T-helper 2 cell treated with Interferon-gamma antibody and Interleukin-4, amounts not matched to agents 100 ng/mL and 5 ng/mL, for 36 hours (primary cell): ENCODE measurements around the gene KAZN. TPM values are rescaled to one million over a fixed set of nuclear protein-coding genes. Genes with fewer than 3 reads are reported as not detected.

ENCODE experiments used
- intact Hi-C: fragments of 100-400 bp; cut with micrococcal nuclease; formaldehyde crosslinking; loops from one replicate; pipeline ENCODE4 v1.15.1; 2023
- total RNA-seq: library from RNA; stranded (reverse); gene quantifications from 2 replicates; pipeline ENCODE4 v1.2.3, GENCODE V29; 2022

Gene KAZN
- total RNA-seq, 1 donor from 2014 or later = 0.48 TPM

GRCh38 chr1:14585728-14586127 lies 12.8 kb upstream of the KAZN start:
- intact Hi-C loops = no loop called here

GRCh38 chr1:14590411-14591180 lies 7.9 kb upstream of the KAZN start:
- intact Hi-C loops = no loop called here

GRCh38 chr1:14591600-14591999 lies 6.9 kb upstream of the KAZN start:
- intact Hi-C loops = no loop called here

- intact Hi-C loops = no loop called here
Observed at GRCh38 chr1:14592004-14592631, 6.4 kb upstream of the KAZN start.

- intact Hi-C loops = no loop called here
Observed at GRCh38 chr1:14593302-14593701, 5.2 kb upstream of the KAZN start.

- intact Hi-C loops = no loop called here
Observed at GRCh38 chr1:14594045-14594444, 4.4 kb upstream of the KAZN start.

GRCh38 chr1:14596591-14596990 lies 1.9 kb upstream of the KAZN start:
- intact Hi-C loops = no loop called here

GRCh38 chr1:14597343-14598006 lies 1.0 kb upstream of the KAZN start:
- intact Hi-C loops = no loop called here

GRCh38 chr1:14598007-14598497 lies 433 bp upstream of the KAZN start:
- intact Hi-C loops = no loop called here

GRCh38 chr1:14599183-14599791 lies 802 bp downstream of the KAZN start:
- intact Hi-C loops = no loop called here

- intact Hi-C loops = no loop called here
Observed at GRCh38 chr1:14599800-14600199, 1.3 kb downstream of the KAZN start.

GRCh38 chr1:14600405-14601112 lies 2.1 kb downstream of the KAZN start:
- intact Hi-C loops = no loop called here

GRCh38 chr1:14602136-14602535 lies 3.7 kb downstream of the KAZN start:
- intact Hi-C loops = no loop called here

- intact Hi-C loops = no loop called here
Observed at GRCh38 chr1:14603645-14604044, 5.2 kb downstream of the KAZN start.

GRCh38 chr1:14604414-14604813 lies 5.9 kb downstream of the KAZN start:
- intact Hi-C loops = no loop called here

GRCh38 chr1:14605945-14606344 lies 7.5 kb downstream of the KAZN start:
- intact Hi-C loops = no loop called here

GRCh38 chr1:14606632-14607031 lies 8.1 kb downstream of the KAZN start:
- intact Hi-C loops = no loop called here

GRCh38 chr1:14607295-14607694 lies 8.8 kb downstream of the KAZN start:
- intact Hi-C loops = no loop called here

- intact Hi-C loops = no loop called here
Observed at GRCh38 chr1:14608308-14608707, 9.8 kb downstream of the KAZN start.

GRCh38 chr1:14610761-14611160 lies 12.3 kb downstream of the KAZN start:
- intact Hi-C loops = no loop called here

- intact Hi-C loops = no loop called here
Observed at GRCh38 chr1:14611792-14612191, 13.3 kb downstream of the KAZN start.
